HG03135 (cell line): ENCODE measurements around the gene BCL7C.
"Not testable (repeated sequence)": the region's sequence is repeated elsewhere in the genome, so short reads cannot be mapped to it uniquely, and the experiment has no call there.

Experiments used
- ATAC-seq: cut with Tn5 transposase; IDR thresholded peaks from one replicate; pipeline ENCODE4 v1.9.1; 2021; ENCODE audit warnings: mild to moderate bottlenecking, moderate library complexity; ENCODE audit not compliant: unreplicated experiment

Gene BCL7C

DNA sequence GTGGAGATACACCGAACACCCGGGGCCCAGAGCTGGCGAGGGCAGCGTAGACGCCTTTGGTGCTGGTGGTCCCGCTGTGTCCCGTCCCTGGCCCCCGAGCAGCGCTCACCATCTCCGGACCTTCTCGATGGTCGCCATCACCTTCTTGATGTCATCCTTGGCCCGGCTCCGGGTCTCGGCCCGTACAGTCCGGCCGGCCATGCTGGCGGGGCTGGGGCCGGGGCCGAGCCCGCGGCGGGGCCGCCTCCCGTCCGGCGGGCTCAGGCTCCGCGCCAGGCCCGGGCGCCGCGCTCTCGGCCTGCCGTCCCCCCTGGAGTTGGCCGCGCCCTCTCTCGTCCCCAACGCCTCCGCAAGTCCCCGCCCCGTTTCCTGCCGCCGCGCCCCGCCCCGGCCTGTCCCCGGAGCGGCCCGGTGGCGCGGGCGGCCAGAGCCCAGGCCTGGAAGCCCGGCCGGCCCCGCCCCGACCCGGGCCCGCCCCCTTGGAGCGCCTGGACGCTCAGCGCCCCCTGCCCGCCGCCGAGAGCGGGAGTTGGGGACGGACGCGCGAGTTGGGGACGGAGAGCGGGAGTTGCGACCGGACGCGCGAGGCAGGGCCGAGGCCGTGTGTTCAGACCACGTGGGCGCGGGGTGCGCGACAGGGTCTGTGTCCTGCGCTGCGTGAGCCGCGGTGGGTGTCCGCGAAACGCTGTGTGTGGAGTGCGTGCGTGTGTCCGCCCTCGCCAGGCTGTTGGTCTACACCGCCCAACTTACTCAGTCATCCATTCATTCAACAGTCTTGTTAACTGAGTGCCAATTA, at the start of gene BCL7C:
TSS of gene BCL7C (minus strand) at position 334 of the 796 bp plus-strand sequence. CDS start at position 201, 133 bp downstream.
- ATAC-seq = peak; percentile 71

DNA sequence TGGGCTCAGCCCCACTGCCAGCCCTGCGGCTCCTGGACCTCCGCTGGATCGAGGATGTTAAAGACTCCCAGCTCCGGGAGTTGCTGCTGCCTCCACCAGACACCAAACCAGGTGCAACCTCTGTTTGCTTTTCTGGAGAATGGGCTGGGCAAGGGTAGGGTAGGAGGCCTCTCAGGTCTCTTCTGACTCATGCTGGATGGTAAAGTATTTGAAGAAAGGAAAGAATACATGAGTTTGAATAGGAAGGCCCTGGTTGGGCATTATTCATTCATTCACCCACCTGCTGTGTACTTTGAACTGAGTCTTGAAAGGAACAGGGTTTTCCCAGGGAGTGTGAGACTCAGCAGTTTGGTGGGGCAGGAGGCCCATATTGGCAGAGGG, 48.5 kb upstream of the BCL7C start:
- no peak for ATAC-seq

DNA sequence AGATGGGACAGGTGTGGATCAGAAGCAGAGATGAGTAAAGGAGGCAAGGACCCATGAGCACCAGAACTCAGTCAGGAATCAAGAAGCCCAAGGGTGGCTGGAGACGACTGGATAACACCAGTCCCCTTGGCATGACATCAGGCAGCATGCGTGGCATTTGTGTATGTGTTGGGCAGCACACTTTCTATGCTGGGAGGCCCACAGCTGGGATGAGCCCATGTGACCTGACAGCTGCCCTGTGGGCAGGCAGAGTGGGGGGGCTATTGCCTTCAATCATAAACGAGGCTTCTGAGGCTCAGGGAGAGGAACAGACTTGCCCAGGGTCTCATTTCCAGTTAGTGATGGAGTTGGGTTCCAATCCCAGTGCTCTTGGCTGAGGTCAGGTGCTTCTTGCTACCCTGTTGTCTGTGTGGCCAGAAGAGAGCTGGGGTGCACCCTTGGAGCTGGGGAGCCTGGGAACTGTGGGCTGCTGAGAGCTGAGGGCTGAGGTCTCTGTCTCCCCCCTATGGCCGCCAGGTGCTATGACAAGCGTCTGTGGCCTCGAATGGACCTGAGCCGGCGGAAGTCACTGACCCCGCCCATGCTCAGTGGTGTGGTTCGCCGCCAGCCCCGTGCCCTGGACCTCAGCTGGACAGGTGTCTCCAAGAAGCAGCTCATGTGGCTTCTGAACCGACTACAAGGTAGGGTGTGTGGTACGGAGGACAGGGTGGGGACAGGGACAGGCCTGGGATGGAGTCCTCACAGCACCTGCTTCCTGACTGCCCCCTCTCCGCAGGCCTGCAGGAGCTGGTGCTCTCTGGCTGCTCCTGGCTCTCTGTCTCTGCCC, 47.9 kb upstream of the BCL7C start:
- ATAC-seq = peak; percentile 67

DNA sequence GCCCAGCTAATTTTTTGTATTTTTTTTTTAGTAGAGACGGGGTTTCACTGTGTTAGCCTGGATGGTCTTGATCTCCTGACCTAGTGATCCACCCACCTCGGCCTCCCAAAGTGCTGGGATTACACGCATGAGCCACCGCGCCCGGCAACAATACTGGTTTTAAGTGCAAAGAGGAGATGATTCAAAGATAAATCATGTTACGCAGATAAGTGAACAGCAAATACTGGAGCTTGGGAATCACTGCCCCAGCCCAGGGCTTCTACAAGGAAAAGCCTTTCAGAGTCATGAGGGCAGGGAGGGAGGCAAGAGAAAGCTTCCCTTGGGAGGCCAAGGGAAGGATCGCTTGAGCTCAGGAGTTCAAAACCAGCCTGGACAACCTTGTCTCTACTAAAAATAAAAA, 45.7 kb upstream of the BCL7C start:
- not testable (repeated sequence) for ATAC-seq

DNA sequence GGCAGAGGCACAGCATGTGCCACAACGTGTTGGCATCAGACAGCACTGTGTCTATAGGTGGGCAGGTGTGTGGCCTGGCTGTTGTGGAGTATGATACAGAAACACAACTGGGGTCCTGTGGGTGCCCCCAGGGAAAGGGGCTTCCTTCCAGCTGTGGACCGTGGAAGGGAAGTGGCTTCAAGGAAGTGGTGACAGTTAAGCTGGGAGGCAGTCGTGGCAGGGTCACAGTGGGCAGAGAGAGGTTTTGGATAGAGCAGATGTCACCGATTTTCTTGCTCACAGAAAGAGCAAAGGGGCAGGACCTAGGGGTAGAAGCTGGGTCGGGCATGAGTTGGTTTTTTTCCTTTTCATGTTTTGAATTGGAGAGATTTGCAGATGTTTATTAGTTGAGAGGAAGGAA, 43.8 kb upstream of the BCL7C start:
- no peak for ATAC-seq

DNA sequence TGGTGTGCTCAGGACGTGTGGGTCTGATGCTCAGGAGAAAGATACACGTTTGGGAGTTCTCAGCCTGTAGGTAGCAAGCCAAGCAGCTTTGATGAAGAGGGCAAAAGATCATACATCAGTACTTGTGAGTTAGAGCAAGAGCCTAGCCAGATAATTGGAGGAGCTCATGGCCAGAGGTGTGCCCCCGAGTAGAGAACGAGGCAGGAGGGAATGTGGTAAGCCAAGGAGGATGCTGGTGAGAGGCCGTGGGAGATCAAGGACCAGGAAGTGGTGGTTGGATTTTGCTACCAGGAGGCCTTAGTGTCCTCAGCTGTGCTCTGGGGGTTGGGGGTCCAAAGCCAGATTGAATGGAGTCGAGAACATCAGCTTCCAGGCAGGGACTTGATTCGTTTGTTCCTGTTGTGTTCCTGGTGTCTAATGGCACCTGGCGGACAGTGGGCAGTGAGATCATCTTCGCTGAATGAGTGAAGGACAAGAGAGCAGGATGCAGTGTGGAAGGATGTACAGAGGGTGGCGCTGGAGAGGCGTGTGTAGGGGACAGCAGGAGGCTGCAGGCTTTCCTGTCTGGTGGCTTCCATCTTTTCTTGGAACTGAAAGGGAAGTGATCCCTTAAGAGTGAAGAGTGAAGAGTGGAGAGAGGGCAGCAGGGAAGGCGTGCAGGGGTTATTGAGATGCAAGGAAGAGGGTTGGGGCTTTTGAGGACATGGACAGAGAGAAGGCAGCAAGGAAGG, 41.1 kb upstream of the BCL7C start:
- no peak for ATAC-seq

DNA sequence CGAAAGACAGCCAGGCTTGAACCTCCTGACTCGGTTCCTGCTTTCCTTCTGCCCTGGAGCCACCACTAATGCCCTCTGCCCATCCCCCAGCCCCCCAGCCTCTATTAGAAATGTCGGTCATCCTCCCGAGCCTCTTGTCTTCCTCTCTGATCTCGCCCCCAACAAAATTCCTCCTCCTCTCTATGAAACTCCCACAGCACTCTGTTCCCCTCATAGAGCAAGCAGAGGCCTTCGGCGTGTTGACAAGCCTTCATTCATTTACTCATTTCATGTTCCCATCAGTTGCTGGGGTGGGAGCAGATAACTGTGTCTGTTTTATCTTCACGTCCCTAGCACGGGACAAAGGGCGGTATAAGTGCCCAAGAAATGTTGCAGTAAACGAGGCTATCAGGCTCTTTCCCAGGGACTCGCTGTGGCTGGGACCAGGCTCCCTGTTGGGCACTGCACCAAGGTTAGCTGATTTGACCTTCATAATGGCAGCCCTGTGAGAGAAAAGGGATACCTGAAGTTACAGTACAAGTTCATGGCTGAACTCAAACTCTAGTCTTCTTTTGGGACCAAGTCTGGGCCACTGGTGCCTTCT, 37.3 kb upstream of the BCL7C start:
- ATAC-seq = no peak

DNA sequence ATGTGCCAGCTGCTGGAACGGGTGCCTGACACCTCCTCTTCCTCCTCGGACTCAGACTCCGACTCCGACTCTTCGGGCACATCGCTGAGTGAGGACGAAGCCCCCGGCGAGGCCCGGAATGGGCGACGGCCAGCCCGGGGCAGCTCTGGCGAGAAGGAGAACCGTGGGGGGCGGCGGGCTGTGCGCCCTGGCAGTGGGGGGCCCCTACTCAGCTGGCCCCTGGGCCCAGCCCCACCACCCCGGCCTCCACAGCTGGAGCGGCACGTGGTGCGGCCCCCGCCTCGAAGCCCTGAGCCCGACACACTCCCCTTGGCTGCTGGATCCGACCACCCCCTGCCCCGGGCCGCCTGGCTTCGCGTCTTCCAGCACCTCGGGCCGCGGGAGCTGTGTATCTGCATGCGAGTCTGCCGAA, 36.3 kb upstream of the BCL7C start:
- ATAC-seq = no peak

DNA sequence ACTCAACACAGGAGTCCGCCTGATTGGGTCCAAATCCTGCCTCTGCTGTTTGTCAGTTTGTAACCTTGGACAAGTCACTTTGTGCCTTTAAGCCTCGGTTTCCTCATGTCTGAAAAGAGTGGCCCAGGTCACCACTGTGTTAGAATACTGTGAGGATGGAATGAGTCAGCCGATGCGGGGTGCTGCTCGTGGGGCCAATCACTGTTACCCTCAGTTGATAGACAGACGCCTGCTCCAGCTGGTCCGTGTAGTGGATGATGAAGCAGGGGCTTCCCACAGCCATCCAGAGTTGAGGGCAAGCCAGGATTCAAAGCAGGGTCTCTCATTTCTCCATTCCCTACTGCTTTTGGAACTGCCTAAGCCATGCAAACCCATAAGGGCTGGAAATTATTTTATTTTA, 35.3 kb upstream of the BCL7C start:
- no peak for ATAC-seq

DNA sequence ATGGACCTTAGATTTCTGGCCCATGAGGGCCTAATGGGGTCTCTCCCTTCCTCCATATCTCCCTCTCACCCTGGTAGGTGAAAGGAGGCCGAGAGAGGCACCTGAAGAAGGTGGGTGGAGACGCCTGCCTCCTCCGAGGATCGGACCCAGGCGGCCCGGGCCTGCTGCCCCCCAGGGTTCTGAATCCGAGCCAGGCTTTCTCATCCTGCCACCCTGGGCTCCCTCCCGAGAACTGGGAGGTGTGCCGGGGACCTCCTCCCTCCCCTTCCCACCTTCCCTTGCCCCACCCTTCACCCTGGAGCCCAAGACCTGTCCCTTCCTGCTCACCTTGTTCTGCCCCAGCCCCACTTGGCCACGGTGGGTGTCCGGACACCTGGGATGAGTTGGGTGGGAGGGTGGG, 34.5 kb upstream of the BCL7C start:
- no peak for ATAC-seq

DNA sequence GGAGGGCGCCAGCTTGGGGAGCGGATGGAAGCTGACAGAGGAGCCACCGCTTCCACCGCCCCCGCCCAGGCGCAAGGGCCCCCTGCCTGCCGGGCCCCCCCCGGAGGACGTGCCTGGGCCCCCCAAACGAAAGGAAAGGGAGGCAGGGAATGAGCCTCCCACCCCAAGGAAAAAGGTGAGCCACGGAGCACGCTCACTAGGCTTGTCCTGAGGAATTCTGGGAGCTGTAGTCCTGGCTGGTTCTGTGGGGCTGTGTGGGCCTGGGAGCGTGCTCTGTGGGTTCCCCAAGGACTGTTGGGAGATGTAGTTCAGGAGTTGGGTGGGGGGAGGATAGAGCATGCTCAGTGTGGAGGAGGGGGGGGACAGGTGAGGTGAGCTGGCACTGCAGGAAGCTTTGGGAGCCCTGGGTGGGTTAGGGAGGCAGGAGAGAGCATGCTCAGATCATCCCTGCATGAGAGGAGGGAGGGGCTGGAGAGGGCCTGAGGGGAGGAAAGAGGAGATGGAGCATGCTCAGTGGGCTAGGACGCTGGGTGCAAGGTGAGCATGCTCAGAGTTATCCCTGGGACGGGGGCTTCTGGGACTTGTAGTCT, 34.0 kb upstream of the BCL7C start:
- ATAC-seq = no peak

DNA sequence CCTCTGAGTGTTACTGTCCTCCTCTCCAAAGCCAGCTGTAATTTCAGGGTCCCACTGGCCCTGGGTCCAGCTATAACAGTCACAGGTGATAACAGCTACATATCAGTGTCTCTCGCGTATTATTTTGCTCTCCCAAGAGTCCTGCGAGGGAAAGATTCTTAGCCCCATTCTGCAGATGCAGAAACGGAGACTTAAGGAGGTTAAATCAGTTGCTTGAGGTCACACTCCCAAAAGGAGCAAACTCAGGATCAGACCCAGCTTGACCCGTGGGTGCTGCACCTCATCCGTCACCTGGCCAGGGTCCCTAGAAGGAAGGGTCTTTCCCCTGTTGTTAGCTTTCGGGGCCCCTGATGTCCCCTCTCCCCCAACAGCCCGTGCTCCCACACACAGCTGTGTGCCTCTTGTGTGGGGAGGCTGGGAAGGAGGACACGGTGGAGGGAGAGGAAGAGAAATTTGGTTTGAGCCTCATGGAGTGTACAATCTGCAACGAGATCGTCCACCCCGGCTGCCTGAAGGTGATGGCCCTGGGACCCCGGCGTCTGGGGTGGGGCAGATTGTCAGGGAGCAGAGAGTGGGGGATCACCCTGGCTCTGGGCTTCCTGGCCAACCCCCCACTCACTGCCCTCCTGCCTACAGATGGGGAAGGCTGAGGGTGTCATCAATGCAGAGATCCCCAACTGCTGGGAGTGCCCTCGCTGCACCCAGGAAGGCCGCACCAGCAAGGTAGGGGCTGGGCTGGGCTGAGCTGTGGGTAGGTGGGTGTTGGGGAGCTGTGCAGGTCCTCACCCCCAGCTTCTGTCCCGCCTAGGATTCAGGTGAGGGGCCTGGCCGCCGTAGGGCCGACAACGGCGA, 33.3 kb upstream of the BCL7C start:
- ATAC-seq = no peak

DNA sequence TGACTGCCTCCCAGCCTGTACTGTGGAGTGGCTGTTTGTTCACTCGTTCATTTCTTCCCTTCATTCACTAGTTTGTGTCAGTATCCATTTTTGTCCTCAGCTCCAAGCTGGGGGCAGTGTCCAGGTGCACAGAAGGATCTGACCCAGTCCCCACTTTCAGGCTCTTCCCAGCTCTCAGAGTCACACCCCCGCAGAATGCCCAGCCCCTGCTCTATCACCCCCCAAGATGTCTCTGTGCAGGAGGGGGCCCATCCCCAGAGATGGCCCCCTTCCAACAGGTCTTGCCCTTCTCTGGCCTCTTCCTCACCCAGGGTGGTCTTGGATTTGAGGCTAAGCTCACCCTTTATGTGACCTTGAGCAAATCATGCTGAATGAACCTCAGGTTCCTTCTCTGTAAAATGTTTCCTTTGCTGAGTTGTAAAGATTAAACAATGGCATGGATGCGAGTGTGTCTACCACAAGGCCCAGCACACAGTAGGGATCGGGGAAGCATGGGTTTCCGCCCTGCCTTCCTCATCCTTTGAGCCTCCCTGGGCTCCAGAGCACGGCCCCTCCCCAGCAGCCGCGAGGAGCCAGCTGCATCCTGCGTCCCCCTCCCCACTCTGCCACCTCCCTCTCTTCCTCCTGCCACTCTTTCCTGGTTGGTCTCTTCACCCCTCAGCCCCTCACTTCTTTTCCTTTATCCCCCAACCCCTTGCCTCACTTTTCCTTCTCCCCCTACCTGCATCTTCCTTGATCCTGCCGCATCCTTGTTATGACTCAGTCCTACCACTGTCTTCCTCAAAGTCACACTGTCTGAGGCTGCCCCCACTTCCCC, 32.3 kb upstream of the BCL7C start:
- ATAC-seq = no peak

DNA sequence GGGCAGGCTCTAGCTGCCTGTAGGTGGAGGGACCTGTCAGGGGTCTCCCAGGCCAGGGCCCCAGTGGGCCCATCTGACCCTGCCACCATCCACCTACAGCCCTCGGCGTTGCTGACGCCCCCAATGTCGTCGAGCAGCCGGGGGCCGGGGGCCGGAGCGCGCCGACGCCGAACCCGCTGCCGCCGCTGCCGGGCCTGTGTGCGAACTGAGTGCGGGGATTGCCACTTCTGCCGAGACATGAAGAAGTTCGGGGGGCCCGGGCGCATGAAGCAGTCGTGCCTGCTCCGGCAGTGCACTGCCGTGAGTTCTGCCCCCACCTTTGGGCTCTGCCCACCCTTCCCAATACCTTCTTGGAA, 31.7 kb upstream of the BCL7C start:
- ATAC-seq = no peak

DNA sequence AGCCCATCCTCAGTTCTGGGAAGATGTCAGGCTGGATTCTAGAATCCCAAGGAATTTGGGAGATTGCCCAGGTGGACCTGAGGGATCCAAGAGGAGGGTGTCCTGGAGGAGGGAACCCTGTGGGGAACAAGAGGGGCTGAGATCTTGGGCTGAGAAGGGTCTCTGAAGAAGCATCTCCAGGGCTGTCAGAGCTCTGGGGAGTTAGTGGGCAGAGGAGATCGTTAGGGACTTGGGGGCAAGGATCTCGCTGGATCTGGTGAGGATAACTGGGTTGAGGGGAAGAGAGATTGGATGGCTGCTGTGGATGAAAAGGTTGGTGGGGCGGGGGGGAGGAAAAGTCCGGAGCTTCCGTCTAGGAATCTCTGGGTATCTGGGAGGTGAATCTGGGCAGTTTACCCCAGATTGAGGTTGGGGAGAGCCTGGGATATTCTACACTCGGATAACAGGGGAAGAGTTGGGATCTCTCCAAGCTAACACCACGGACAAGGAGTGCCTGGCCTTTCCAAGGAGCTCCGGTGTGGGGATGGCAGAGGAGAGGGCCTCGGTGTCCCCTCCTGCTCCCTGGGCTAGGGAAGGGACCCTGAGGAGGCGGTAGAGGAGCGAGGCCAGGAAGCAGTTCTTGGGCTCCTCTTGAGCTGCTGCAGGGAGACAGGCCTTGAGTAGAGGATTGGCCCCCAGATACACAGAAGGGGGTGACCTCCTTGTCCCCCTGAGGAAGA, 31.2 kb upstream of the BCL7C start:
- ATAC-seq = no peak

DNA sequence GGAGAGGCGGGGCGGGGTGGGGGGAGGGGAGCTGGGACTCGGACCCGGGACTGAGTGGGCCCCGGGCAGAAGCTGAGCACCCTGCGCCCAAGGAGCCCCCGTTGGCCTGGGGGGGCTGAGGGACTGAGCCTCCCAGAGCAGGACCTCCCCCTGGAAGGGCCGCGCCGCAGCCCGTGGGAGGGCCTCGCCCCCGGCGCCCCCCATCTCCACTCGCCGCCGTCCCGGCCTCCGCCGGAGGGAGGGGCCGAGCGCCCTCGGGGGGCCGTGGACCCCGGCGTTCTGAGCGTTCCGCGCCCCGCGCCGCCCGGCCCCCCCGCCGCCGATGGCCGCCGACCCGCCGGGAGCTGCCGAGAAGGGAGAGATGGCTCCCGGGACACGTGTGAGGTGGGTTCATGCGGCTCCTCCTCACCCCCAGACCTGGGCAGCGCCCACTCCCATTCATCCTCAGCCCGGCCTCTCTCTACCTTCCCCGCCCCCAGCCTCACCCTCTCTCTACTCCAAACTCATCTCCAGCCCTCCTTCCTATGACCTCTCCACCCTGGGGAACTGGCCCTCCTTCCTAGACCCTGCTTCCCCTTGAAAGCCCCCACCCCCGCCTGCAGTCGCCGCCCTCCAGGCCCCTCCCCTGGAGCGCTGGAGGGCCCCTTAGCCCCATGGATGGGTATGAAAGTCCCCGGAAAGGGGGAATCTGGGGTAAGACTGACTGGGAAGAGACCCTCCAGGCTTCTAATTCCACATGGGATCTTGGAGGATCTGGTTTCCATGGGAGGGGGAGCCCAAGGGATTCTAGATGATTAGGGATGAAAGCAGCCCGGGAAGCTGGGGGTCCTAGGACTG, 30.4 kb upstream of the BCL7C start:
- ATAC-seq = no peak

DNA sequence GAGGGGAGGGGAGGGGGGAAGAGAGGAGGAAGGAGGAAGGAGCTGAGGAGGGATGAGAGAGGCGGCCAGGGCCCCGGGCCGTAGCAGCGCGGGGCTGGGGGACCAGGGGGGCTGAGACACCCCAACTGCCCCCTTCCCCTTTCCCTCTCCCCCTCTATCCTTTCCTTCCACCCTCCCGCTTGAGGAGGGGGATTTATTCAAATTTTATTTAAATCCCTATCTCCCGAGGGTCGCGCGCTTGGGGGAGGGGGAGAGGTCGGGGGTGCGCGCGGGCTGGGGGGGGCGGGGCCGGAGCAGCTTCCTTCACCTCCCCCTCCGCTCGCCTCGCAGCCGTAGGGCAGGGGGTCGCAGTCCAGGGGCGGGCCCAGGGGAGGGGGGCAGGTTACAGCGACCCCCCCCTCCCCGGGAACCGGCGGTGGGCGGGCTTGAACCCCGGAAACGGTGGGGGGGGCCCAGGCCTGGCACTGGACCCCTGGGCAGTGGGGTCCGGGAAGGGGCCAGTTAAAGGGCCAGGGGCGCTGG, 29.7 kb upstream of the BCL7C start, which contains the start of gene FBXL19:
TSS of gene FBXL19 (plus strand) at position 19 of the 522 bp plus-strand sequence. CDS start 2,183 bp downstream, outside the sequence.
- no peak for ATAC-seq
